ENCODE results near the gene CACNA1I. TPM values are rescaled to one million over a fixed set of nuclear protein-coding genes. Genes with fewer than 3 reads are reported as not detected.

Gene CACNA1I
- total and polyA plus RNA-seq, 2 donors, result 0.52 to 0.68 TPM

DNA sequence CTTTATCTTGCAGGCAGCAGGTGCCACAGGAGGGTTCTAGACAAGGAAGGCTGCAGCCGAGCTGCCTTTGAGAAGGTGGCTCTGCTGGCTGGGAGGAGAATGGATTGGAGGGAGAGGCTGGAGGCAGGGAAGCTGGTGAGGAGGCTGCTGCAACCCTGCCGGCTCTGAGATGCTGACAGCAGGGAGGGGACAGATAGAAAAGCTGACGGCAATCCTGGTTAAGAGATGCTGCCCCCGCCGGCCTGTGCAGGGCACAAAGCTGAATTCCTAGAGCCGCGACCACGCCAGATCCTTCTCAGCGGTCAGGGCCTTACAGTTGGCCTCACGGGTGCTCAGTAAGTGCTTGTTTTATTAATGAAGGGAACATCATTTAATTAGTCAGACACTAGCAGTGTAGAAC, 105.4 kb downstream of the CACNA1I start:
- Histone ChIP-seq H3K9me3 (ENCODE audit: control insufficient read depth in 2 of 2, insufficient read depth in 1 of 2, low read length in 1 of 2) (peaks cover 7 to 16% of the 10 kb centered on the region in 2 donors), H3K36me3 (ENCODE audit: control insufficient read depth in 2 of 2, insufficient read depth in 2 of 2, low read length in 1 of 2) (no peaks in the 10 kb centered on the region), H3K4me1 (ENCODE audit: control insufficient read depth in 2 of 2, insufficient read depth in 2 of 2, low read length in 2 of 2) (no peaks in the 10 kb centered on the region), H3K4me3 (ENCODE audit: low read length in 2 of 2) (no peak overlapping the region), H3K27me3 (ENCODE audit: control insufficient read depth in 2 of 2, insufficient read depth in 1 of 2, low read length in 1 of 2) (peaks cover 0 to 21% of the 10 kb centered on the region in 2 donors), H3K27ac (ENCODE audit: low read depth in 1 of 2, low read length in 1 of 2) (no peak overlapping the region)
- no peak for DNase-seq (ENCODE audit: low read depth in 6 of 9, low spot score in 9 of 9)
- WGBS, result 80% methylated on average over 10 of the region's 10 CpGs

DNA sequence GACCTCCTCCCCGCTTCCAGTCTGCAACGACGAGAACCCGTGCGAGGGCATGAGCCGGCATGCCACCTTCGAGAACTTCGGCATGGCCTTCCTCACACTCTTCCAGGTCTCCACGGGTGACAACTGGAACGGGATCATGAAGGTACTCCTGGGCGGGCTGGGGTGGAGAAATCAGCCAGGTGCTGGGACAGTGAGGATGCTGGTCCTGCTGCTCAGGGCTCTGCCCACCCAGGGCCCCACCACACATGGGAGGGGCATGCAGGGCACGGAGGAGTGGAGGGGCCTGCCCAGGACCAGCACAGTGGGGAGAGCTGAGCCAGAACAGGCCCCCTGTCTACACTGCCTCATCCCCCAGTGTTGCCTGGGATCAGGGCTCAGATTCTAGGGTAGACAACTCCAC, 107.4 kb downstream of the CACNA1I start:
- Histone ChIP-seq H3K27me3 (ENCODE audit: control insufficient read depth in 2 of 2, insufficient read depth in 1 of 2, low read length in 1 of 2) (peaks cover 0 to 26% of the 10 kb centered on the region in 2 donors), H3K9me3 (ENCODE audit: control insufficient read depth in 2 of 2, insufficient read depth in 1 of 2, low read length in 1 of 2) (no peaks in the 10 kb centered on the region), H3K36me3 (ENCODE audit: control insufficient read depth in 2 of 2, insufficient read depth in 2 of 2, low read length in 1 of 2) (no peaks in the 10 kb centered on the region), H3K4me3 (ENCODE audit: low read length in 2 of 2) (no peak overlapping the region), H3K27ac (ENCODE audit: low read depth in 1 of 2, low read length in 1 of 2) (no peak overlapping the region), H3K4me1 (ENCODE audit: control insufficient read depth in 2 of 2, insufficient read depth in 2 of 2, low read length in 2 of 2) (no peaks in the 10 kb centered on the region)
- 98% methylated on average over 12 of the region's 12 CpGs for WGBS
- no peak for DNase-seq (ENCODE audit: low read depth in 6 of 9, low spot score in 9 of 9)

GRCh38 chr22:39678862-39679490, 108.4 kb downstream of the CACNA1I start:
- Histone ChIP-seq H3K4me3 (ENCODE audit: low read length in 2 of 2) (no peak overlapping the region), H3K4me1 (ENCODE audit: control insufficient read depth in 2 of 2, insufficient read depth in 2 of 2, low read length in 2 of 2) (no peaks in the 10 kb centered on the region), H3K36me3 (ENCODE audit: control insufficient read depth in 2 of 2, insufficient read depth in 2 of 2, low read length in 1 of 2) (no peaks in the 10 kb centered on the region), H3K9me3 (ENCODE audit: control insufficient read depth in 2 of 2, insufficient read depth in 1 of 2, low read length in 1 of 2) (no peaks in the 10 kb centered on the region), H3K27me3 (ENCODE audit: control insufficient read depth in 2 of 2, insufficient read depth in 1 of 2, low read length in 1 of 2) (peaks cover under 1 to 32% of the 10 kb centered on the region in 2 donors), H3K27ac (ENCODE audit: low read depth in 1 of 2, low read length in 1 of 2) (no peak overlapping the region)
- no peak for DNase-seq (ENCODE audit: low read depth in 6 of 9, low spot score in 9 of 9)
- WGBS, result 96% methylated on average over 47 of the region's 47 CpGs

GRCh38 chr22:39679652-39680051, 109.1 kb downstream of the CACNA1I start:
- 97% methylated on average over 17 of the region's 17 CpGs for WGBS
- Histone ChIP-seq H3K36me3 (ENCODE audit: control insufficient read depth in 2 of 2, insufficient read depth in 2 of 2, low read length in 1 of 2) (no peaks in the 10 kb centered on the region), H3K27me3 (ENCODE audit: control insufficient read depth in 2 of 2, insufficient read depth in 1 of 2, low read length in 1 of 2) (peaks cover 7 to 37% of the 10 kb centered on the region in 2 donors), H3K9me3 (ENCODE audit: control insufficient read depth in 2 of 2, insufficient read depth in 1 of 2, low read length in 1 of 2) (no peaks in the 10 kb centered on the region), H3K4me1 (ENCODE audit: control insufficient read depth in 2 of 2, insufficient read depth in 2 of 2, low read length in 2 of 2) (no peaks in the 10 kb centered on the region), H3K4me3 (ENCODE audit: low read length in 2 of 2) (no peak overlapping the region), H3K27ac (ENCODE audit: low read depth in 1 of 2, low read length in 1 of 2) (no peak overlapping the region)
- no peak for DNase-seq (ENCODE audit: low read depth in 6 of 9, low spot score in 9 of 9)

DNA sequence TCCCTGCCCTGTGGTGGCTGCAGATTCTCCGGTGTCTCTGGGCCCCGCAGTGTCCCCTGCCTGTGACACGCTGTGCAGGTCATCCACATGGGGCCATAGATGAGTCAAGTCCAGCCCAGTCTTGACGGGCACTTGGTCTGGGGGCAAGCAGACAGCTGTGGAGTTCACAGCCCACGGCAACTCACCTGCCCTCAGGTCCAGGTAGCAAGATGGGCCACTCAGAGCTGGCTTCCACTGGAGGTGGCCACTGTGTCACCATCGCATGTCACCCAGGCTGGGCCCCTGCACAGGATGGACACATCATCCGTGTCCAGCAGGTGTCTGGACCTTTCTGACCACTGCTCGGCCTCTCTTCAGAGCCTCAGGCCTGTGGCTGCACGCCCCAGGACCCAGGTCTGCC, 109.9 kb downstream of the CACNA1I start:
- no peaks in the 10 kb centered on the region for H3K36me3 ChIP-seq (ENCODE audit: control insufficient read depth in 2 of 2, insufficient read depth in 2 of 2, low read length in 1 of 2)
- no peak overlapping the region for H3K4me3 ChIP-seq (ENCODE audit: low read length in 2 of 2)
- peaks cover 15 to 44% of the 10 kb centered on the region in 2 donors for H3K27me3 ChIP-seq (ENCODE audit: control insufficient read depth in 2 of 2, insufficient read depth in 1 of 2, low read length in 1 of 2)
- H3K9me3 ChIP-seq (ENCODE audit: control insufficient read depth in 2 of 2, insufficient read depth in 1 of 2, low read length in 1 of 2), result no peaks in the 10 kb centered on the region
- no peak for DNase-seq (ENCODE audit: low read depth in 6 of 9, low spot score in 9 of 9)
- WGBS, result 95% methylated on average over 9 of the region's 9 CpGs
- H3K27ac ChIP-seq (ENCODE audit: low read depth in 1 of 2, low read length in 1 of 2), result no peak overlapping the region
- no peaks in the 10 kb centered on the region for H3K4me1 ChIP-seq (ENCODE audit: control insufficient read depth in 2 of 2, insufficient read depth in 2 of 2, low read length in 2 of 2)

DNA sequence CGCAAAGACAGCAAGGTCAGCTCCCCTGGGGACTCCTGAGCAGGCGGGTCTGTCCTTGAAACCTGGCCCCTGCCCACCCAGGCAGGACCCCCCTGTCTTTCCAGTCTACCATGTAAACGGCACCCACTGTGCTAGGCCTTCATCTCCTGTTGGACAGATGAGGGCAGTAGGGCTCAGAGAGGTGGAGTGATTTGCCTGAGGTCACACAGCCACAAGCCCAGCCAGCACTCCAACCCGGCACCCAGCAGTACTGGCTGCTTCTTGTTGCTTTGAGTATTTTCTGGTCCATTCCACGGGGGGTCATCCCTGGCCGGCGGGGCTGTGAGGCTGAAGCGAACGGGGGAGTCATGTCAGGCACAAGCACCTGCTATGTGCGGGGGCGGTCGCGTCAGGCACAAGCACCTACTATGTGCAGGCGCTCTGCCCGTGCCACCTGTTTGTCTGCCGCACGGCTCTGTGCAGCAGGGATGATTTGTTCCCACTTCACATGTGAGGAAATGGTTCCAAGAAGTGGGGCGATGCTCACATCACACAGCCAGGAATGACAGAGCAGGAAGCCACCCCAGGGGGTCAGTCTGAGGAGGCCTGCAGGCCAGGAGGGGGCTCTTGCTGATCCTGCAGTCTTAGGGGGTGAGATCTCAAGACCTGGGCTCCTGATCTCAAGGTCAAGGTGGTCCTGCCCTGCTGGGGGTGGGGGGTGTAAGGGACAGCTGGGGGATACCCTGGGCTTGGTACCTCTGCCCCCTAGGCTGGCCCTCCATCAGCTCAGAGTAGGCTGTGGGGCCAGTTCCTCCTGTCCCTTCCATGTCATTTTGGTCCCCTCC, 110.7 kb downstream of the CACNA1I start:
- 93% methylated on average over 18 of the region's 18 CpGs for WGBS
- Histone ChIP-seq H3K4me3 (ENCODE audit: low read length in 2 of 2) (no peak overlapping the region), H3K27ac (ENCODE audit: low read depth in 1 of 2, low read length in 1 of 2) (no peak overlapping the region), H3K27me3 (ENCODE audit: control insufficient read depth in 2 of 2, insufficient read depth in 1 of 2, low read length in 1 of 2) (peaks cover 21 to 44% of the 10 kb centered on the region in 2 donors), H3K4me1 (ENCODE audit: control insufficient read depth in 2 of 2, insufficient read depth in 2 of 2, low read length in 2 of 2) (no peaks in the 10 kb centered on the region), H3K9me3 (ENCODE audit: control insufficient read depth in 2 of 2, insufficient read depth in 1 of 2, low read length in 1 of 2) (no peaks in the 10 kb centered on the region), H3K36me3 (ENCODE audit: control insufficient read depth in 2 of 2, insufficient read depth in 2 of 2, low read length in 1 of 2) (no peaks in the 10 kb centered on the region)
- DNase-seq (ENCODE audit: low read depth in 6 of 9, low spot score in 9 of 9), result no peak

GRCh38 chr22:39682994-39683393, 112.4 kb downstream of the CACNA1I start:
- H3K27me3 ChIP-seq (ENCODE audit: control insufficient read depth in 2 of 2, insufficient read depth in 1 of 2, low read length in 1 of 2), result peaks cover 34 to 58% of the 10 kb centered on the region in 2 donors

DNA sequence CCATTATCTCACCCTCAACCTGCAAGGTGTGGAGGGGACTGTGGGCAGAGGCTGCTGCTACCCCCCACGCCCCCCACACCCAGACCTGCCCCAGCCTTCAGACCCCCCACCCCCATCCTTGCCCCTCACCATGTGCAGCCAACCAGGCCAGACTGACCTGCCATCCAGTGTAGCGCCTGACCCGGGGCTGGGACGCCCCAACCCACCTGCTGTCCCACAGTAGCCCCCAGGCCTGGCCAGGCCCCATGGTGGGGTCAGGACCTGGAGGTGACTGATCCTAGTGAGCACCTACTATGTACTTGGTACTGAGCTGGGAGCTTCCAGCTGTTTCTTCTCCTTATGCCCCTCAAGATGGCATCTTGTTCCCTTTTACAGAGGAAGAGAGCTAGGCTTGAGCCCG, 113.1 kb downstream of the CACNA1I start:
- Histone ChIP-seq H3K36me3 (ENCODE audit: control insufficient read depth in 2 of 2, insufficient read depth in 2 of 2, low read length in 1 of 2) (no peaks in the 10 kb centered on the region), H3K27ac (ENCODE audit: low read depth in 1 of 2, low read length in 1 of 2) (no peak overlapping the region), H3K27me3 (ENCODE audit: control insufficient read depth in 2 of 2, insufficient read depth in 1 of 2, low read length in 1 of 2) (peaks cover 34 to 63% of the 10 kb centered on the region in 2 donors), H3K4me1 (ENCODE audit: control insufficient read depth in 2 of 2, insufficient read depth in 2 of 2, low read length in 2 of 2) (peaks cover 0 to 3% of the 10 kb centered on the region in 2 donors), H3K9me3 (ENCODE audit: control insufficient read depth in 2 of 2, insufficient read depth in 1 of 2, low read length in 1 of 2) (no peaks in the 10 kb centered on the region), H3K4me3 (ENCODE audit: low read length in 2 of 2) (no peak overlapping the region)
- WGBS, result 92% methylated on average over 5 of the region's 5 CpGs
- DNase-seq (ENCODE audit: low read depth in 6 of 9, low spot score in 9 of 9), result no peak

More at GRCh38 chr22:39682994-39683393, 112.4 kb downstream of the CACNA1I start:
- Histone ChIP-seq H3K4me1 (ENCODE audit: control insufficient read depth in 2 of 2, insufficient read depth in 2 of 2, low read length in 2 of 2) (no peaks in the 10 kb centered on the region), H3K27ac (ENCODE audit: low read depth in 1 of 2, low read length in 1 of 2) (no peak overlapping the region), H3K9me3 (ENCODE audit: control insufficient read depth in 2 of 2, insufficient read depth in 1 of 2, low read length in 1 of 2) (no peaks in the 10 kb centered on the region), H3K36me3 (ENCODE audit: control insufficient read depth in 2 of 2, insufficient read depth in 2 of 2, low read length in 1 of 2) (no peaks in the 10 kb centered on the region), H3K4me3 (ENCODE audit: low read length in 2 of 2) (no peak overlapping the region)
- WGBS, result 90% methylated on average over 4 of the region's 4 CpGs
- no peak for DNase-seq (ENCODE audit: low read depth in 6 of 9, low spot score in 9 of 9)

DNA sequence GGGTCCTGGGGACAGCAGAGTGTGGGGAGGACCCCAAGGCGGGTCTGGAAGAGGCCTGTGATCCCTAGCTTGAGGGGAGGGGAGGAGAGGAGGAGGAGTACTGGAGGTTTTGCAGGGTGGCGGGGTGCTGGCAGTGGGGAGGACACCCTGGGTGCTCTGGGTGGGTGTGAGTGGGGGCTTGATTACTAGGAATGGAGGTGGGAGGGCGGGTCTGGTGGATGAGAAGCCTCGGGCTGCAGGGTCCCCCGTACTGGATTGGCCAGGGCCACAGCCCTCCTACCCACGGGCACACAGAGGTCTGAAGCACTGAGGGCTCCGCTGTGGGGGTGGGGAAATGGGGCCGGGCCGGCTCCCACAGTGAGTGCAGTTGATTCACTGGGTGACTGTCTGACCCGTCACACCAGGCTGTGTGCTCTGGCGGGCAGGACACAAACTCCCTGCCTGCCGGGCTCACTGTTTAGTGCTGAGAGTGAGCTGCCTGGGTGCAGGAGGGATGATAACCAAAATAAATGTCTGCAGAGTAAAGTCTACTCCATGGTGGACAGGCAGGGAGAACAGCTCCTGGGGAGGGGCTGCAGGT, 114.2 kb downstream of the CACNA1I start:
- H3K4me3 ChIP-seq (ENCODE audit: low read length in 2 of 2), result no peak overlapping the region
- H3K4me1 ChIP-seq (ENCODE audit: control insufficient read depth in 2 of 2, insufficient read depth in 2 of 2, low read length in 2 of 2), result peaks cover 0 to 3% of the 10 kb centered on the region in 2 donors
- H3K36me3 ChIP-seq (ENCODE audit: control insufficient read depth in 2 of 2, insufficient read depth in 2 of 2, low read length in 1 of 2), result no peaks in the 10 kb centered on the region
- H3K27ac ChIP-seq (ENCODE audit: low read depth in 1 of 2, low read length in 1 of 2), result no peak overlapping the region
- WGBS, result 62% methylated on average over 12 of the region's 12 CpGs
- DNase-seq (ENCODE audit: low read depth in 6 of 9, low spot score in 9 of 9), result no peak
- H3K9me3 ChIP-seq (ENCODE audit: control insufficient read depth in 2 of 2, insufficient read depth in 1 of 2, low read length in 1 of 2), result no peaks in the 10 kb centered on the region
- peaks cover 34 to 74% of the 10 kb centered on the region in 2 donors for H3K27me3 ChIP-seq (ENCODE audit: control insufficient read depth in 2 of 2, insufficient read depth in 1 of 2, low read length in 1 of 2)

Data from thymus (tissue), 11 donors.